Coronary artery (tissue), 2 donors: Measurements from ENCODE around the gene PHF8.

Source experiments
- DNase-seq: peaks from one replicate; pipeline ENCODE4 v3.0.0-alpha.2; 2017; ENCODE audit warnings: low spot score
- H3K27ac ChIP-seq, 2 donors: fragments of 200-600 bp; sonication (generic); one replicate each; pipeline ENCODE4 v1.5.1; 2016 to 2019
- H3K4me3 ChIP-seq: fragments of 200-600 bp; sonication (generic); 2 replicates; pipeline ENCODE4 v1.5.1; 2016; ENCODE audit warnings: mild to moderate bottlenecking, moderate library complexity
- CTCF ChIP-seq: fragments of 200-600 bp; sonication (generic); IDR thresholded peaks from one replicate; pipeline ENCODE4 v1.5.1; 2019; ENCODE audit warnings: antibody characterized with exemption

Gene PHF8

GRCh38 chrX:53930515-53931380 lies 113.5 kb downstream of the PHF8 start:
- Histone ChIP-seq H3K27ac (no peak overlapping the region), H3K4me3 (no peak overlapping the region)
- DNase-seq, result no peak
- TF ChIP-seq CTCF, result no peak

- DNase-seq, result no peak
- TF ChIP-seq CTCF, result no peak
- no peak overlapping the region for H3K27ac ChIP-seq
- H3K4me3 ChIP-seq, result no peak overlapping the region
Measured at GRCh38 chrX:53926030-53926429, 118.2 kb downstream of the PHF8 start.

- no peak for TF ChIP-seq CTCF
- no peak overlapping the region for H3K27ac ChIP-seq
- DNase-seq, result no peak
- no peak overlapping the region for H3K4me3 ChIP-seq
Measured at GRCh38 chrX:53918702-53919101, 125.6 kb downstream of the PHF8 start.

GRCh38 chrX:53900623-53901022 lies 143.7 kb downstream of the PHF8 start:
- no peak for DNase-seq
- TF ChIP-seq CTCF, result no peak

GRCh38 chrX:53895270-53895669 lies 149.0 kb downstream of the PHF8 start:
- Histone ChIP-seq H3K27ac (no peak overlapping the region), H3K4me3 (no peak overlapping the region)
- DNase-seq, result no peak
- no peak for TF ChIP-seq CTCF

More at GRCh38 chrX:53900623-53901022, 143.7 kb downstream of the PHF8 start:
- Histone ChIP-seq H3K27ac (no peak overlapping the region), H3K4me3 (no peak overlapping the region)
